HepG2 (cell line): ENCODE data around the gene FRS2. TPM values are rescaled to one million over a fixed set of nuclear protein-coding genes. Genes with fewer than 3 reads are reported as not detected.

Source experiments
- CBFB ChIP-seq: sonication (generic); formaldehyde crosslinking; IDR thresholded peaks from 2 replicates; pipeline ENCODE4 v1.4.0; 2020; ENCODE audit warnings: missing genetic modification reagents
- FOXC1 ChIP-seq: sonication (generic); formaldehyde crosslinking; IDR thresholded peaks from 2 replicates; pipeline ENCODE4 v1.8.0; 2022; ENCODE audit warnings: mild to moderate bottlenecking, missing genetic modification reagents, borderline replicate concordance
- HBP1 ChIP-seq: IDR thresholded peaks from 2 replicates; pipeline ENCODE4 v1.6.1; 2016; ENCODE audit warnings: low read depth, control low read depth
- MXI1 ChIP-seq: IDR thresholded peaks from 3 replicates; pipeline ENCODE4 v1.6.1; 2012; ENCODE audit warnings: low read depth, low read length, inconsistent platforms, borderline replicate concordance
- PATZ1 ChIP-seq: sonication (generic); formaldehyde crosslinking; IDR thresholded peaks from 2 replicates; pipeline ENCODE4 v1.4.0; 2020; ENCODE audit warnings: missing genetic modification reagents
- ZFP90 ChIP-seq: sonication (generic); formaldehyde crosslinking; IDR thresholded peaks from 2 replicates; pipeline ENCODE4 v1.8.0; 2022; ENCODE audit warnings: missing genetic modification reagents, mild to moderate bottlenecking, inconsistent platforms, borderline replicate concordance
- ZFY ChIP-seq: sonication (generic); formaldehyde crosslinking; IDR thresholded peaks from 2 replicates; pipeline ENCODE4 v1.4.0; 2020; ENCODE audit warnings: missing genetic modification reagents
- ZNF326 ChIP-seq: sonication (generic); formaldehyde crosslinking; IDR thresholded peaks from 2 replicates; pipeline ENCODE4 v1.4.0; 2020; ENCODE audit warnings: missing genetic modification reagents, borderline replicate concordance
- ZNF512B ChIP-seq: sonication (generic); formaldehyde crosslinking; IDR thresholded peaks from 2 replicates; pipeline ENCODE4 v1.5.1; 2020; ENCODE audit warnings: missing genetic modification reagents, mild to moderate bottlenecking, borderline replicate concordance
- ZNF577 ChIP-seq: sonication (generic); formaldehyde crosslinking; IDR thresholded peaks from 2 replicates; pipeline ENCODE4 v1.4.0; 2020; ENCODE audit warnings: mild to moderate bottlenecking, low read depth, missing genetic modification reagents, borderline replicate concordance
- ZNF598 ChIP-seq: sonication (generic); formaldehyde crosslinking; IDR thresholded peaks from 2 replicates; pipeline ENCODE4 v1.5.1; 2020; ENCODE audit warnings: mild to moderate bottlenecking, missing genetic modification reagents, borderline replicate concordance
- ZNF605 ChIP-seq: sonication (generic); formaldehyde crosslinking; IDR thresholded peaks from 2 replicates; pipeline ENCODE4 v1.8.0; 2022; ENCODE audit warnings: mild to moderate bottlenecking, missing genetic modification reagents
- ZNF800 ChIP-seq: sonication (generic); formaldehyde crosslinking; IDR thresholded peaks from 2 replicates; pipeline ENCODE4 v1.4.0; 2020; ENCODE audit warnings: missing genetic modification reagents
- ZSCAN30 ChIP-seq: sonication (generic); formaldehyde crosslinking; IDR thresholded peaks from 2 replicates; pipeline ENCODE4 v1.5.0; 2020; ENCODE audit warnings: mild to moderate bottlenecking, missing genetic modification reagents
- ZSCAN5A ChIP-seq: sonication (generic); formaldehyde crosslinking; IDR thresholded peaks from 2 replicates; pipeline ENCODE4 v1.8.0; 2022; ENCODE audit warnings: mild to moderate bottlenecking, missing genetic modification reagents, borderline replicate concordance
- polyA plus RNA-seq, 8 experiments: library from polyadenylated mRNA; depleted of rRNA in 3 of 8; stranded (reverse) in 7 of 8; unstranded in 1 of 8; fragments of >200 nt; fragmentation: Illumina TruSeq in 4 of 8; extraction: Trizol in 4 of 8; gene quantifications; 2 replicates each; pipeline versions ENCODE4 v1.2.1 to v1.2.3, GENCODE V29; 2011 to 2016; ENCODE audit warnings: low read depth in 4 of 8, missing spikeins in 1 of 8, mixed read lengths in 1 of 8; ENCODE audit not compliant: insufficient read depth in 1 of 8
- total RNA-seq, 5 experiments: library from RNA; depleted of rRNA; stranded (reverse); fragments of >200 nt; fragmentation: Illumina TruSeq; extraction: Trizol; gene quantifications; 2 replicates each; pipeline ENCODE4 v1.2.3, GENCODE V29; 2016; ENCODE audit warnings: low read depth in 1 of 5

The FRS2 gene
- total and polyA plus RNA-seq, 2 of the 13 experiments (the other 11 are each of a cell fraction or from before 2014, with no cell fraction given): 8.3 to 16.8 TPM

GRCh38 chr12:69470189-69471075, at the start of gene FRS2 (continued):
- no peak for TF ChIP-seq ZNF800 (CRISPR knock-in tag)
- peak; percentile 49; the same call in 1 of the 3 replicates for TF ChIP-seq MXI1
- no peak for TF ChIP-seq ZNF512B (CRISPR knock-in tag)
- no peak for TF ChIP-seq FOXC1 (CRISPR knock-in tag)
- 0 out of 2 replicates have a peak, but pooled peaks have one; percentile 39 for TF ChIP-seq ZNF598 (CRISPR knock-in tag)
- no peak for TF ChIP-seq ZFP90
- peak; percentile 99 for TF ChIP-seq ZFY (CRISPR knock-in tag)
- peak; percentile 72 for TF ChIP-seq HBP1 (CRISPR knock-in tag)
- TF ChIP-seq ZNF577: no peak
- peak; percentile 54 for TF ChIP-seq CBFB (CRISPR knock-in tag)
- no peak for TF ChIP-seq ZNF326 (CRISPR knock-in tag)
- TF ChIP-seq ZNF605 (CRISPR knock-in tag): peak; percentile 76; the same call in 1 of the 2 replicates
- peak; percentile 71 for TF ChIP-seq PATZ1 (CRISPR knock-in tag)
- no peak for TF ChIP-seq ZSCAN5A
- TF ChIP-seq ZSCAN30 (CRISPR knock-in tag): no peak; the same call in 1 of the 2 replicates
